GM21825 (cell line): Measurements from ENCODE around the gene MCRIP1.

Experiments used
- ATAC-seq: cut with Tn5 transposase; IDR thresholded peaks from one replicate; pipeline ENCODE4 v1.9.1; 2021; ENCODE audit warnings: mild to moderate bottlenecking, moderate library complexity; ENCODE audit not compliant: unreplicated experiment

Gene MCRIP1

DNA sequence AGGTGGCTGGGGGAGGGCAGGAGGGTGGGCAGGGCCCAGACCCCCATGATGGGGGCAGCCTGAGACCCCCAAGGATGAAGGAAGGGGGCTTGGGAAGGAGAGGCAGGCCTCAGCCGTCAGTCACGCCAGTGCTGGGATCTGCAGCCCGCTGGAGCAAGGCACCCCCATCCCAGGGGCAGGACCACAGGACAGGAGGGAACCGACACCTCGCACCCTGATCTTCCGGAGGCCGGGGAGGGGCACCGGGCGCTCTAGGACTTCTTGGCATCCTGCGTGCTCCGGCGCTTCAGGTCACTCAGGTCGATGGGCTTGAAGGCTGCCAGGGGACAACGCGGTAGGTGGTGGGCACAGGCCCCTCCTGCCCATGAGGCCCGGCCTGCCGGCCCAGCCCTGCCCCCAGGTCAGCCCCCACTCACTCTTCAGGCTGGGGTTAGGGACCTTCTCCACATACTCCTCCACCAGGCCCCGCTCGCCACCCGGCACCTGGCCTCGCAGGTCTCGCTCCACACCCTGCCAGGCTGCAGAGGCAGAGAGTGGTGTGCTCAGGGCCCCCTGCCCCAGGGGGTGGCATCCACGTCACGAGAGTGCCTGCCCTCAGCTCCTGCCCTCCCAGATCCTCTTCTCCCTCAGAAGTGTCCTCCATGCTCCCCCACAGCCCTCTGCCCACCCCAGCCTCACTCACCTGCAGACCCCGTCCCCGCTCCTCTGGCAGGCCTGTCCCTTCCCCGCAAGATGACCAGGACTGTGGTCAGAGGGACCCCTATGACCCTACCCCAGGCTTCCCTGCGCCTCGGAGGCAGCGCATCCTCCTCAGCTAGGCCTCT, 9.9 kb downstream of the MCRIP1 start:
- no peak for ATAC-seq

DNA sequence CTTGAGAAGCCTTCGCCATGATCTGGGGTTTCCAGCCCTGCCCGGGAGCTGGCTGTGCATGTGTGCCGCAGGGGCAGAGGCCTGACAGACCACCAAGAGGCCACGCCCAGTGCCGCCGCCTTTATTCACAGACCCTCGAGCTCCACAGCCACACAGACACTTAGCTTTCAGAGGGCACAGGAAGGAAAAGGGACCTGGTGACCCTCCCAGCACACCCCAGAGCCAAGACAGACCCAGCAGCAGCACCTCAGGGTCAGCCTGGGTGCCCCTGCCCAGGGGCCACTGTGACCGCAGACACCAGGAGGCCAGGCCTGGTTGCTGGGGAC, 10.8 kb downstream of the MCRIP1 start:
- ATAC-seq: no peak

DNA sequence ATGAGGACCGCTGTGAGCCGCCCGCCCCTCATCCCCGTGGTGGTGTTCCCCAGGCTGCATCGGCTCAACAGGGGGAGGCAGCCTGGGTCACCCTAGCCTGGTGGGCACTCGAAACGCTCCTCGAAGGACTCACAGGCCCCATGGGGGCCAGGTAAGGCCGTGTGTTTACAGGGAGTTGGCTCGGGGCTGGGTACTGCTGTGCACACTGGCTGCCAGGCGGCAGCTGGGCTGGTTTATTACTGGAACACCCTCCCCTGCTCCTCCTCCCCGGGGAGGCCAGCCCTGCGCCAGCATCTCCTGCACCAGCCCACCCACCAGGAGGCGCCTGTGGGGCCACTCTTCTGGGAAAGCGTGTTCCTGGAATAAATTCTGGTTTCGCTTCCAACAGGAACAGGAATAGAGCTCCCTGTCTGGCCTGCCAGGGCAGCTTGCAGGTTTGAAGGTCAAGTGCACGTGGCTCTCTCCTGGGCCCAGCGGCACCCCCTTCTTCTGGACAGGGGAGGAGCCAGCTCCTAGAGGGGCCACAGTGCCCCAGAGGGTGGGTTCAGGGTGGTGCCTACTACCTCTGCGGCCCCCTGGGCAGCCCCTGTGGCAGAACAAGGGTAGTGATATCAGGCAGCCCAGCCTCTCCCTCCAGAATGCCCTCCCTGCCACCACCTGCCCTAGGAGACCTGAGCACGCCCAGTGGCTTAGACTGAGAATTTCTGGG, 11.3 kb downstream of the MCRIP1 start:
- no peak for ATAC-seq

DNA sequence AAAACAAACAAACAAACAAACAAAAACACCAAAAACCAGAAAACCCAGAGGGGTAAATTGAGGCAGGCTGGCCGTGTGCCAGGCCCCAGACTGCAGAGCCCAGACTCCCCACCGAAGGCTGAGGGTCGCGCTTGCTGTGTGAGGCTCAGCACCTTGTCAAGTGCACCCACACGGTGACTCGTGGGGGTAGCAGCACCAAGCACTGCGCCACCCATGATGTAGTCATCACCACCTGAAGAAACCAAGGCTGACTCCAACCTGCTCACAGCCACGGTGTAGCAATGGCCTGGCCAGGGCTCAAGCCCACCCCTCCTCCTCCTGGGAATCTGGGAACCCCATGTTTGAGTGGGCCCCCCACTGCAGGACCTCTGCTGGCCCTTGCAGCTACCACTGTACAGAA, 11.9 kb downstream of the MCRIP1 start:
- ATAC-seq: no peak

- no peak for ATAC-seq
Measured at GRCh38 chr17:81819708-81820107, 13.4 kb downstream of the MCRIP1 start.

- ATAC-seq: no peak
Measured at GRCh38 chr17:81817758-81818147, 15.3 kb downstream of the MCRIP1 start.

- ATAC-seq: no peak
Measured at GRCh38 chr17:81815646-81815986, 17.5 kb downstream of the MCRIP1 start.

- ATAC-seq: no peak
Measured at GRCh38 chr17:81814748-81815645, 18.1 kb downstream of the MCRIP1 start.

GRCh38 chr17:81813861-81814683, 19.0 kb downstream of the MCRIP1 start:
- ATAC-seq: no peak

DNA sequence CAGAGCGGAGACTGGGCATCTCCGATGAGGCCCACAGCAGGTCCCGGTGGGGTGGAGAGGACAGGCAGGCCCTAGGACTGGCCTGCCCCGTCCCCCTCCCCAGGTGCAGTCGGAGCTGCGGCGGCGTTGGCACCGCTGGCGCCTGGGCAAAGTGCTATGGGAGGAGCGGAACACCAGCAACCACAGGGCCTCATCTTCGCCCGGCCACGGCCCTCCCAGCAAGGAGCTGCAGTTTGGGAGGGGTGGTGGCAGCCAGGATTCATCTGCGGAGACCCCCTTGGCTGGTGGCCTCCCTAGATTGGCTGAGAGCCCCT, 19.8 kb downstream of the MCRIP1 start:
- ATAC-seq: no peak

- ATAC-seq: no peak
Measured at GRCh38 chr17:81812571-81813370, 20.3 kb downstream of the MCRIP1 start.

GRCh38 chr17:81811705-81812570, 21.2 kb downstream of the MCRIP1 start:
- no peak for ATAC-seq

- no peak for ATAC-seq
Measured at GRCh38 chr17:81810892-81811704, 22.0 kb downstream of the MCRIP1 start.

GRCh38 chr17:81810476-81810875, 22.6 kb downstream of the MCRIP1 start:
- ATAC-seq: no peak

DNA sequence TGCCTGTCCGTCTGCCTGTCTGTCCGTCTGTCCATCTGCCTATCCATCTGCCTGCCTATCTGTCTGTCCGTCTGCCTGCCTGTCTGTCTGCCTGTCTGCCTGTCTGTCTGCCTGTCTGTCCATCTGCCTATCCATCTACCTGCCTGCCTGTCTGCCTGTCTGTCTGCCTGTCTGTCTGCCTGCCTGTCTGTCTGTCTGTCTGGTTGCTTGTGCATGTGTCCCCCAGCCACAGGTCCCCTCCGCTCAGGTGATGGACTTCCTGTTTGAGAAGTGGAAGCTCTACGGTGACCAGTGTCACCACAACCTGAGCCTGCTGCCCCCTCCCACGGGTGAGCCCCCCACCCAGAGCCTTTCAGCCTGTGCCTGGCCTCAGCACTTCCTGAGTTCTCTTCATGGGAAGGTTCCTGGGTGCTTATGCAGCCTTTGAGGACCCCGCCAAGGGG, 23.5 kb downstream of the MCRIP1 start:
- no peak for ATAC-seq

GRCh38 chr17:81808778-81809555, 24.1 kb downstream of the MCRIP1 start:
- no peak for ATAC-seq

DNA sequence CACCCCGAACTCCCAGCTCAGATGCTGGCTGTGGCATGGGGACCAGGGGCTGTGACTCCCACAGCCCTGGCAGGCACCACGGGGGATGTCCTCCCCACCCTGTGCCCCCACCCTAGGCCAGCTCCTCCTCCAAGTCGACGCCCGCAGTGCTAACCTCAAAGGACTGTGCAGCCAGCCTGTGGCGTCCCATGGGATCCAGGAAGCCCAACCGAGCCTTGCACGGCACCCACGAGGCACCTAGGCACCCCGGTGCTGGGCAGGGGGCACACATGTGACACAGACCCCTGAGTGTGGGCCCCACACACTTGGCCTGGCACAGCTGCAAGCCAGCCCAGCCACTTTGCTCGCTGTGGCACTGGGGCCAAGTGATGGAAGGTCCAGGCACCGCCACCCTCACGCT, 25.3 kb downstream of the MCRIP1 start:
- ATAC-seq: no peak
